HepG2 (cell line): ENCODE measurements around the gene EPHX1. TPM values are rescaled to one million over a fixed set of nuclear protein-coding genes. Genes with fewer than 3 reads are reported as not detected.
A peak's percentile ranks its signal among the peaks of the same experiment; 100 is the strongest.

Source experiments
- ATAC-seq: fragments of 200-7000 bp; cut with Tn5 transposase; 3 replicates; pipeline ENCODE4 v1.9.1; 2020; ENCODE audit warnings: mild to moderate bottlenecking, moderate library complexity
- BruUV-seq: library from RNA; stranded (reverse); fragments of 400-500 nt; replicated peaks from 2 replicates; lab custom pipeline; 2021; lab: Mats Ljungman, UMichigan
- CTCF ChIA-PET: fragments of 300-600 bp; formaldehyde crosslinking; extraction: SDS; loops from one replicate; lab custom pipeline; 2021; ENCODE audit warnings: low total read pairs, inconsistent platforms, low intra/inter-chr PET ratio; lab: Yijun Ruan, JAX
- POLR2A ChIA-PET: fragments of 350-600 bp; sonication (Branson Sonifier 250); formaldehyde crosslinking; loops from one replicate; lab custom pipeline; 2020; ENCODE audit warnings: antibody characterized with exemption, inconsistent platforms; lab: Yijun Ruan, JAX
- DNase-seq: peaks from one replicate; pipeline ENCODE4 v3.0.0-alpha.2; 2015; ENCODE audit warnings: low spot score
- FAIRE-seq: peaks from 3 replicates; lab custom pipeline; 2011; peaks lifted over from hg19 to GRCh38; lab: Jason Lieb, UNC
- H2AFZ ChIP-seq: one replicate; pipeline ENCODE4 v1.6.1; 2011; ENCODE audit warnings: low read length, inconsistent platforms
- H3K27ac ChIP-seq: fragments of 300-600 bp; 3 replicates; pipeline ENCODE4 v1.8.0; 2011; ENCODE audit warnings: mixed run types, mild to moderate bottlenecking, mixed read lengths, low read length, inconsistent platforms; ENCODE audit not compliant: insufficient read depth; ENCODE audit errors: extremely low read length
- H3K27me3 ChIP-seq, 2 experiments: fragments of 200-600 bp in 1 of 2; 2 replicates in 1 of 2; 3 replicates in 1 of 2; pipeline versions ENCODE4 v1.6.0 to v1.8.0; 2011; ENCODE audit warnings: low read length in 2 of 2, mild to moderate bottlenecking in 2 of 2, moderate library complexity in 2 of 2, inconsistent platforms in 1 of 2; ENCODE audit not compliant: insufficient read depth in 2 of 2, control insufficient read depth in 1 of 2
- H3K36me3 ChIP-seq, 2 experiments: fragments of 200-600 bp in 1 of 2; replicated peaks in 1 of 2; 2 replicates in 1 of 2; 3 replicates in 1 of 2; pipeline versions ENCODE4 v1.5.1 to v1.8.0; 2011; ENCODE audit warnings: low read length in 2 of 2, inconsistent platforms in 1 of 2; ENCODE audit not compliant: insufficient read depth in 2 of 2, control insufficient read depth in 1 of 2
- H3K4me1 ChIP-seq: 2 replicates; pipeline ENCODE4 v1.5.1; 2012; ENCODE audit warnings: low read length, inconsistent platforms; ENCODE audit not compliant: insufficient read depth
- H3K4me2 ChIP-seq: 2 replicates; pipeline ENCODE4 v1.6.0; 2011; ENCODE audit warnings: low read depth, low read length, inconsistent platforms
- H3K4me3 ChIP-seq, 3 experiments: fragments of 200-600 bp in 1 of 3; sonication (generic), shearing (Covaris generic) in 1 of 3; replicated peaks in 1 of 3; 2 replicates each; pipeline ENCODE4 v1.5.1; 2011 to 2016; ENCODE audit warnings: low read length in 3 of 3, inconsistent platforms in 2 of 3, low read depth in 2 of 3, mild to moderate bottlenecking in 2 of 3, control low read depth in 1 of 3, mixed read lengths in 1 of 3; ENCODE audit not compliant: insufficient read depth in 1 of 3
- H3K79me2 ChIP-seq: one replicate; pipeline ENCODE4 v1.6.1; 2011; ENCODE audit warnings: low read length, inconsistent platforms; ENCODE audit not compliant: insufficient read depth
- H3K9ac ChIP-seq: 2 replicates; pipeline ENCODE4 v1.6.0; 2011; ENCODE audit warnings: mild to moderate bottlenecking, low read depth, low read length, inconsistent platforms; ENCODE audit not compliant: insufficient read depth
- H3K9me3 ChIP-seq: 2 replicates; pipeline ENCODE4 v1.5.1; 2012; ENCODE audit warnings: mild to moderate bottlenecking, low read length
- H4K20me1 ChIP-seq: 2 replicates; pipeline ENCODE4 v1.6.0; 2011; ENCODE audit warnings: inconsistent platforms, mild to moderate bottlenecking, low read length, moderate library complexity; ENCODE audit not compliant: insufficient read depth
- ARNT2 ChIP-seq: sonication (generic); formaldehyde crosslinking; IDR thresholded peaks from 2 replicates; pipeline ENCODE4 v1.8.0; 2022; ENCODE audit warnings: mild to moderate bottlenecking, low read depth, missing genetic modification reagents, moderate library complexity
- ATRX ChIP-seq: sonication (generic); formaldehyde crosslinking; IDR thresholded peaks from 2 replicates; pipeline ENCODE4 v1.4.0; 2020; ENCODE audit warnings: missing genetic modification reagents, borderline replicate concordance
- CHD2 ChIP-seq: IDR thresholded peaks from 2 replicates; pipeline ENCODE4 v1.6.1; 2011; ENCODE audit warnings: low read depth, low read length, improper control_type of control experiment
- CREB1 ChIP-seq, 2 experiments: fragments of 450-650 bp in 1 of 2; IDR thresholded peaks; 2 replicates each; pipeline ENCODE4 v1.6.1; 2016 to 2017; ENCODE audit warnings: control low read depth in 1 of 2, mild to moderate bottlenecking in 1 of 2, missing compliant biosample characterization in 1 of 2, missing genetic modification characterization in 1 of 2
- ELF1 ChIP-seq: sonication (generic); formaldehyde crosslinking; IDR thresholded peaks from 2 replicates; pipeline ENCODE4 v1.4.0; 2020; ENCODE audit warnings: missing genetic modification reagents
- HMG20A ChIP-seq: IDR thresholded peaks from 2 replicates; pipeline ENCODE4 v1.6.1; 2016; ENCODE audit warnings: borderline replicate concordance
- IRX3 ChIP-seq: sonication (generic); formaldehyde crosslinking; IDR thresholded peaks from 2 replicates; pipeline ENCODE4 v1.8.1; 2023; ENCODE audit warnings: mild to moderate bottlenecking, low read depth, missing genetic modification reagents, borderline replicate concordance
- LCORL ChIP-seq, 2 experiments: fragments of 450-650 bp in 1 of 2; sonication (generic) in 1 of 2; formaldehyde crosslinking in 1 of 2; IDR thresholded peaks; 2 replicates each; pipeline versions ENCODE4 v1.5.0 to v1.6.1; 2017 to 2020; ENCODE audit warnings: antibody characterized with exemption in 1 of 2, missing genetic modification reagents in 1 of 2
- MAFK ChIP-seq, 2 experiments: IDR thresholded peaks in 1 of 2; conservative IDR thresholded peaks in 1 of 2; 2 replicates each; pipeline ENCODE4 v1.6.1; 2011; ENCODE audit warnings: improper control_type of control experiment in 2 of 2, low read length in 2 of 2
- NFYC ChIP-seq: IDR thresholded peaks from 2 replicates; pipeline ENCODE4 v1.6.1; 2016; ENCODE audit warnings: missing genetic modification reagents, missing compliant biosample characterization
- NKX3-1 ChIP-seq: sonication (generic); formaldehyde crosslinking; IDR thresholded peaks from 2 replicates; pipeline ENCODE4 v1.5.0; 2020; ENCODE audit warnings: missing genetic modification reagents
- POLR2A ChIP-seq, 2 experiments: IDR thresholded peaks; 2 replicates each; pipeline ENCODE4 v1.6.1; 2011; ENCODE audit warnings: low read depth in 2 of 2, low read length in 2 of 2, mild to moderate bottlenecking in 1 of 2, moderate library complexity in 1 of 2; ENCODE audit not compliant: insufficient read depth in 1 of 2
- RBFOX2 ChIP-seq: fragments of 200-400 bp; formaldehyde crosslinking; IDR thresholded peaks from 2 replicates; pipeline ENCODE4 v1.6.1; 2017; ENCODE audit warnings: low read depth, mild to moderate bottlenecking, low read length
- SMAD1 ChIP-seq: sonication (generic); formaldehyde crosslinking; IDR thresholded peaks from 2 replicates; pipeline ENCODE4 v1.4.0; 2020; ENCODE audit warnings: missing genetic modification reagents, low read depth, mild to moderate bottlenecking, borderline replicate concordance
- ZNF577 ChIP-seq: sonication (generic); formaldehyde crosslinking; IDR thresholded peaks from 2 replicates; pipeline ENCODE4 v1.4.0; 2020; ENCODE audit warnings: mild to moderate bottlenecking, low read depth, missing genetic modification reagents, borderline replicate concordance
- WGBS: methylation state at CpG from one replicate; pipeline ENCODE4 v1.1.6; 2017; ENCODE audit warnings: low lambda C conversion rate; 5-methylcytosine and 5-hydroxymethylcytosine counted together
- in situ Hi-C: cut with HindIII; loops from 2 replicates; pipeline ENCODE4 v1.10.0; 2017; ENCODE audit warnings: low pct_unique_long_range_greater_than_20kb; ENCODE audit not compliant: extremely low pct_ligation_motif_present
- intact Hi-C: fragments of 100-400 bp; cut with micrococcal nuclease; formaldehyde crosslinking; loops from one replicate; pipeline ENCODE4 v1.10.0; 2022; ENCODE audit not compliant: unreplicated experiment
- polyA plus RNA-seq, 8 experiments: library from polyadenylated mRNA; depleted of rRNA in 3 of 8; stranded (reverse) in 7 of 8; unstranded in 1 of 8; fragments of >200 nt; fragmentation: Illumina TruSeq in 4 of 8; extraction: Trizol in 4 of 8; gene quantifications; 2 replicates each; pipeline versions ENCODE4 v1.2.1 to v1.2.3, GENCODE V29; 2011 to 2016; ENCODE audit warnings: low read depth in 4 of 8, missing spikeins in 1 of 8, mixed read lengths in 1 of 8; ENCODE audit not compliant: insufficient read depth in 1 of 8
- total RNA-seq, 5 experiments: library from RNA; depleted of rRNA; stranded (reverse); fragments of >200 nt; fragmentation: Illumina TruSeq; extraction: Trizol; gene quantifications; 2 replicates each; pipeline ENCODE4 v1.2.3, GENCODE V29; 2016; ENCODE audit warnings: low read depth in 1 of 5
- TF ChIP-seq, protein P1 (sequence below): sonication (generic); formaldehyde crosslinking; IDR thresholded peaks from 2 replicates; pipeline ENCODE4 v1.4.0; 2020; ENCODE audit warnings: missing genetic modification reagents
- TF ChIP-seq, protein P2 (sequence below): sonication (generic); formaldehyde crosslinking; IDR thresholded peaks from 2 replicates; pipeline ENCODE4 v1.8.0; 2022; ENCODE audit warnings: mild to moderate bottlenecking, missing genetic modification reagents

Gene EPHX1
- total and polyA plus RNA-seq, 2 of the 13 experiments (the other 11 are each of a cell fraction or from before 2014, with no cell fraction given) = 27.7 to 36.5 TPM

DNA sequence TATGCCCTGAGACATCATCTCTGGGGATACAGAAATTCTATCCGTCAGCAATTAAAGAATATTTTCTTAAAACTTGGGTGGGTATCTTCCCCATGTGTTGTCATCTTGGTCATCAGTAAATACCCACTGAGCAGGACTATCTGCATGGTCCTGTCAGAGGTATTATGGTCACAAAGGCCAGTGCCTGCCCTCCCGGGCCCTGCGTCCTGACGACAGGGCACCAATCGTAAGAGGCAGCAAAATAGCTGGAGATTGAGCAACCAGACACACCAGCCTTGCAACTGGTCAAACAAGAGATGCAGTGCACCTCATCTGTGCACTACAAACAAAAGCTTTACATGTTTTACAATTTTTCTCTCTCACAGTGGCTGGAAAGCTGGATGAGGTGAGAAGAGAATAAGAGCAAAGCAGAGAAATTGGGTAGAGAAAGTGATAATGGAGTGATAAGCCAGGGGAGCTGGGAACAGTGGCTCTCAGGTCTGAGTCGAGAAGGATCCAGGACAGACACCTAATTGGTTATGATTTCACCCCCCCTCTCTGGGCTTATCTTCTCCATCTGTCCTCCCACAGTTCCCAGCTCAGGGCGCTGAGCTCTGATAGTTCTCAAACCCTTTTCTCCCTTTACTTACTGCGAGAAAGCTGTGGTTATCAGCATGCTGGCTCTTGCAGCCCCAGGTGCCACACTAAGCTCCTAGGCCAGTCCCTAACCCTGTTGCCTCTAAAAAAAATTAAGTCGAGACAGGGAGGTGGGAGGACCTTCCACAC, 41.1 kb upstream of the EPHX1 start:
- peak; percentile 89 for FAIRE-seq
- Histone ChIP-seq H2AFZ (peak overlapping the region; percentile 11), H3K4me3 (peak overlapping the region; percentile 14 to 69 (median 52)), H3K4me2 (peak overlapping the region; percentile 97), H3K27me3 (no peaks in the 10 kb centered on the region), H3K79me2 (no peaks in the 10 kb centered on the region), H4K20me1 (no peaks in the 10 kb centered on the region), H3K9me3 (no peaks in the 10 kb centered on the region), H3K27ac (peak overlapping the region; percentile 79), H3K36me3 (no peaks in the 10 kb centered on the region), H3K4me1 (peaks cover 91% of the 10 kb centered on the region), H3K9ac (peak overlapping the region; percentile 68)
- ATAC-seq = peak; percentile 78
- ChIA-PET POLR2A (interaction anchor here (0.6 to 5.4 kb wide), 22 partner anchors 9 to 308 kb away, joined by 3 to 72 read pairs (median 6); partner anchors contain the start of genes ENAH, EPHX1, SDE2 and SRP9), CTCF (interaction anchor here (1.0 to 2.1 kb wide), 2 partner anchors 294 kb away, joined by 3 to 6 read pairs; no protein-coding TSS in a partner anchor)
- intact Hi-C loops (loop anchor here (2.0 to 5.0 kb wide), 2 partner anchors 14 to 77 kb away; no protein-coding TSS in a partner anchor), in situ Hi-C loops (loop anchor here (5.0 kb wide), 2 partner anchors 77 to 117 kb away; partner anchors contain the start of gene ENAH)
- DNase-seq = peak; percentile 87
- TSS peak; percentile 77 for BruUV-seq
- 3% methylated on average over 9 of the region's 9 CpGs for WGBS
- TF ChIP-seq CREB1 (IDR thresholded peaks at IDR 0.05) (peak; percentile 59), CREB1 (CRISPR knock-in tag; IDR thresholded peaks at IDR 0.05) (no peak), CHD2 (no peak), LCORL (IDR thresholded peaks at IDR 0.05) (no peak), LCORL (CRISPR knock-in tag; IDR thresholded peaks at IDR 0.05) (peak; percentile 54), MAFK (conservative IDR thresholded peaks at IDR 0.05 in 1 of 2, IDR thresholded peaks at IDR 0.05 in 1 of 2; ENCODE audit: low read length in 2 of 2) (peak; percentile 56 to 60; a peak in 1 of 4 replicates), POLR2A (IDR thresholded peaks at IDR 0.05; ENCODE audit: insufficient read depth in 1 of 2, low read depth in 2 of 2, low read length in 2 of 2) (peak in 1 of 2 experiments; percentile 57; a peak in 2 of 4 replicates), ARNT2 (CRISPR knock-in tag) (no peak), NFYC (CRISPR knock-in tag) (no peak), HMG20A (peak; percentile 63; the same call in 1 of the 2 replicates), NKX3-1 (no peak), ELF1 (CRISPR knock-in tag) (0 out of 2 replicates have a peak, but pooled peaks have one; percentile 39), ZNF577 (CRISPR knock-in tag) (no peak), ATRX (CRISPR knock-in tag) (no peak), IRX3 (no peak), SMAD1 (CRISPR knock-in tag) (no peak), RBFOX2 (0 out of 2 replicates have a peak, but pooled peaks have one; percentile 8)
- TF ChIP-seq, protein P1, sequence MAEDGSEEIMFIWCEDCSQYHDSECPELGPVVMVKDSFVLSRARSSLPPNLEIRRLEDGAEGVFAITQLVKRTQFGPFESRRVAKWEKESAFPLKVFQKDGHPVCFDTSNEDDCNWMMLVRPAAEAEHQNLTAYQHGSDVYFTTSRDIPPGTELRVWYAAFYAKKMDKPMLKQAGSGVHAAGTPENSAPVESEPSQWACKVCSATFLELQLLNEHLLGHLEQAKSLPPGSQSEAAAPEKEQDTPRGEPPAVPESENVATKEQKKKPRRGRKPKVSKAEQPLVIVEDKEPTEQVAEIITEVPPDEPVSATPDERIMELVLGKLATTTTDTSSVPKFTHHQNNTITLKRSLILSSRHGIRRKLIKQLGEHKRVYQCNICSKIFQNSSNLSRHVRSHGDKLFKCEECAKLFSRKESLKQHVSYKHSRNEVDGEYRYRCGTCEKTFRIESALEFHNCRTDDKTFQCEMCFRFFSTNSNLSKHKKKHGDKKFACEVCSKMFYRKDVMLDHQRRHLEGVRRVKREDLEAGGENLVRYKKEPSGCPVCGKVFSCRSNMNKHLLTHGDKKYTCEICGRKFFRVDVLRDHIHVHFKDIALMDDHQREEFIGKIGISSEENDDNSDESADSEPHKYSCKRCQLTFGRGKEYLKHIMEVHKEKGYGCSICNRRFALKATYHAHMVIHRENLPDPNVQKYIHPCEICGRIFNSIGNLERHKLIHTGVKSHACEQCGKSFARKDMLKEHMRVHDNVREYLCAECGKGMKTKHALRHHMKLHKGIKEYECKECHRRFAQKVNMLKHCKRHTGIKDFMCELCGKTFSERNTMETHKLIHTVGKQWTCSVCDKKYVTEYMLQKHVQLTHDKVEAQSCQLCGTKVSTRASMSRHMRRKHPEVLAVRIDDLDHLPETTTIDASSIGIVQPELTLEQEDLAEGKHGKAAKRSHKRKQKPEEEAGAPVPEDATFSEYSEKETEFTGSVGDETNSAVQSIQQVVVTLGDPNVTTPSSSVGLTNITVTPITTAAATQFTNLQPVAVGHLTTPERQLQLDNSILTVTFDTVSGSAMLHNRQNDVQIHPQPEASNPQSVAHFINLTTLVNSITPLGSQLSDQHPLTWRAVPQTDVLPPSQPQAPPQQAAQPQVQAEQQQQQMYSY (CRISPR knock-in tag) = no peak
- TF ChIP-seq, protein P2, sequence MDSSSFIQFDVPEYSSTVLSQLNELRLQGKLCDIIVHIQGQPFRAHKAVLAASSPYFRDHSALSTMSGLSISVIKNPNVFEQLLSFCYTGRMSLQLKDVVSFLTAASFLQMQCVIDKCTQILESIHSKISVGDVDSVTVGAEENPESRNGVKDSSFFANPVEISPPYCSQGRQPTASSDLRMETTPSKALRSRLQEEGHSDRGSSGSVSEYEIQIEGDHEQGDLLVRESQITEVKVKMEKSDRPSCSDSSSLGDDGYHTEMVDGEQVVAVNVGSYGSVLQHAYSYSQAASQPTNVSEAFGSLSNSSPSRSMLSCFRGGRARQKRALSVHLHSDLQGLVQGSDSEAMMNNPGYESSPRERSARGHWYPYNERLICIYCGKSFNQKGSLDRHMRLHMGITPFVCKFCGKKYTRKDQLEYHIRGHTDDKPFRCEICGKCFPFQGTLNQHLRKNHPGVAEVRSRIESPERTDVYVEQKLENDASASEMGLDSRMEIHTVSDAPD (CRISPR knock-in tag) = no peak
